ENCODE data around the gene SLC28A3.

SLC28A3 gene

GRCh38 chr9:84251921-84252320, 88.6 kb downstream of the SLC28A3 start:
- in situ Hi-C loops (cut with HindIII; ENCODE audit: low sequenced_read_pairs) = loop anchor here (25.0 kb wide), 1 partner anchor 315 kb away; no protein-coding TSS in a partner anchor
- no peak for DNase-seq (ENCODE audit: low read depth)
- H3K4me3 ChIP-seq (ENCODE audit: low read depth, low read length) = no peak overlapping the region
- TF ChIP-seq, protein P1, sequence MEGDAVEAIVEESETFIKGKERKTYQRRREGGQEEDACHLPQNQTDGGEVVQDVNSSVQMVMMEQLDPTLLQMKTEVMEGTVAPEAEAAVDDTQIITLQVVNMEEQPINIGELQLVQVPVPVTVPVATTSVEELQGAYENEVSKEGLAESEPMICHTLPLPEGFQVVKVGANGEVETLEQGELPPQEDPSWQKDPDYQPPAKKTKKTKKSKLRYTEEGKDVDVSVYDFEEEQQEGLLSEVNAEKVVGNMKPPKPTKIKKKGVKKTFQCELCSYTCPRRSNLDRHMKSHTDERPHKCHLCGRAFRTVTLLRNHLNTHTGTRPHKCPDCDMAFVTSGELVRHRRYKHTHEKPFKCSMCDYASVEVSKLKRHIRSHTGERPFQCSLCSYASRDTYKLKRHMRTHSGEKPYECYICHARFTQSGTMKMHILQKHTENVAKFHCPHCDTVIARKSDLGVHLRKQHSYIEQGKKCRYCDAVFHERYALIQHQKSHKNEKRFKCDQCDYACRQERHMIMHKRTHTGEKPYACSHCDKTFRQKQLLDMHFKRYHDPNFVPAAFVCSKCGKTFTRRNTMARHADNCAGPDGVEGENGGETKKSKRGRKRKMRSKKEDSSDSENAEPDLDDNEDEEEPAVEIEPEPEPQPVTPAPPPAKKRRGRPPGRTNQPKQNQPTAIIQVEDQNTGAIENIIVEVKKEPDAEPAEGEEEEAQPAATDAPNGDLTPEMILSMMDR (IDR thresholded peaks at IDR 0.05; ENCODE audit: low read depth, low read length, missing control alignments) = no peak

DNA sequence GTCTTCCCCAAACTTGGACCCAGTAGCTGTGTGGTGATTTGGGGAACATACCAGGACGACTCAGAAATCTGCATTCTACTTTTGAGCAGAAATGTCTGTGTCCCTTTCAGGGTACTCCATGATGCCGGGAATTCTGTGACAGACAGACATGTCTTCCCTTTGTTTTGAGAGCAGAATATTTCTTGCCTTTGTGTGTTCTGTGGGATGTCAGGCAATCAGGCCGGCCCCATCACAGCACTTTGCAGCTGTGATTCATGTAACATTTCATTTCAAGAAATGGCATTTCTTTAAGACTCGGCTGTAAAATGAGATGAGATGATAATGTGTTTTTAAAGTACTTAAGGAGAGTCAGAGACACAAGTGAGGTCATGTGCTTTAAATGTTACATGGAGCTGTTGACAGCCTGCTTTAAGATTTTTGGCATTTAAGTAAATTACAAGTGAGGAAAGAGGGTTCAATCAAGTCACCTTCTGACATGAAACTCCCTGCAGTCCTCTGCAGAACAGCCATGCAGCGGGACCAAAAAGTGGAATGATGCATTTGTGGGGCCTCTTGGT, 98.7 kb downstream of the SLC28A3 start:
- DNase-seq (ENCODE audit: low read depth) = no peak
- in situ Hi-C loops (cut with HindIII; ENCODE audit: low sequenced_read_pairs) = loop anchor here (5.0 kb wide), 1 partner anchor 85 kb away; no protein-coding TSS in a partner anchor
- no peak overlapping the region for H3K4me3 ChIP-seq (ENCODE audit: low read depth, low read length)
- TF ChIP-seq, protein P1 (IDR thresholded peaks at IDR 0.05; ENCODE audit: low read depth, low read length, missing control alignments) = no peak

- no peak overlapping the region for H3K4me3 ChIP-seq (ENCODE audit: low read depth, low read length)
- no peak for DNase-seq (ENCODE audit: low read depth)
- TF ChIP-seq, protein P1 (IDR thresholded peaks at IDR 0.05; ENCODE audit: low read depth, low read length, missing control alignments) = no peak
- in situ Hi-C loops (cut with HindIII; ENCODE audit: low sequenced_read_pairs) = no loop called here
Measured at GRCh38 chr9:84239343-84239742, 101.2 kb downstream of the SLC28A3 start.

DNA sequence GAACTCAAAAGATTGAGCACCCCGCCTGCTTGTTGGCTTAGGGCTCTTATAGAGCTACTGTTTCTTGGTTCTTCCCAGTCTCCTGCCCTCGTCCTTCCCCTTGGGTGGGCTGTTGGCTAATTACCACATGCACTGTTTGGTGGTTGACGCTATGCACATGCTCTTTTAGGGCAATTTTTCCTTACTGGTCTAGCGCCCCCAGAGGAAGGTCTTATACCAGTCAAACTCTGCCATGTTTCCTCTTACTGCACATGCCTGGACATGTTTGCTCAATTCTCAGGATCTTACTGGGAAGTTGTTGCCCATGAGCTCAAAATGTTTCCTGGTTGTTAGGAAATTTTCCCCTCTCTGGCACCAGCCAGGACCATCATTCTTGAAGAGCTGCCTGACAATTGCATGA, 101.9 kb downstream of the SLC28A3 start:
- TF ChIP-seq, protein P1 (IDR thresholded peaks at IDR 0.05; ENCODE audit: low read depth, low read length, missing control alignments) = no peak
- in situ Hi-C loops (cut with HindIII; ENCODE audit: low sequenced_read_pairs) = no loop called here
- DNase-seq (ENCODE audit: low read depth) = no peak
- H3K4me3 ChIP-seq (ENCODE audit: low read depth, low read length) = no peak overlapping the region

DNA sequence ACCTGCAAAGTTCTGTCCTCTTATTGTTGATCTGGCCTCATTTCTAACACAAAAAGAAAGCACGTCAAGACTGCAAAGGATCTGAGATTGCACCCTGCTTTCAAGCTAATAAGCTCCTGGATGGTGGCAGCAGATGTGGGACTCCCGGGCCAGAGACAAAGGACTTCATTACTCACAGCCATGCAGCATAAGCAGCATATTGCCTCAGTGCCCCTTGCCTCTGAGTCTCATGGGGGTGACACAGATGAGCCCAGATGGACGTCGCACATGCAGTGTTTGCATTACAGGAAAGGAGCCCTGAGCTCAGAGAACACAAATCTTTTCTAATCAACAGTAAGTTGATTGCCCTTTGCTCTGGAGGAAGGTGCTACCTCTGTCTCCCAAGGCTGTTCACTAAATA, 105.0 kb downstream of the SLC28A3 start:
- in situ Hi-C loops (cut with HindIII; ENCODE audit: low sequenced_read_pairs) = no loop called here
- H3K4me3 ChIP-seq (ENCODE audit: low read depth, low read length) = no peak overlapping the region
- DNase-seq (ENCODE audit: low read depth) = no peak
- TF ChIP-seq, protein P1 (IDR thresholded peaks at IDR 0.05; ENCODE audit: low read depth, low read length, missing control alignments) = no peak

- in situ Hi-C loops (cut with HindIII; ENCODE audit: low sequenced_read_pairs) = no loop called here
- TF ChIP-seq, protein P1 (IDR thresholded peaks at IDR 0.05; ENCODE audit: low read depth, low read length, missing control alignments) = no peak
- H3K4me3 ChIP-seq (ENCODE audit: low read depth, low read length) = no peak overlapping the region
- DNase-seq (ENCODE audit: low read depth) = peak; percentile 24
Measured at GRCh38 chr9:84230355-84231145, 110.0 kb downstream of the SLC28A3 start.
